Erythroblast (primary cell): ENCODE results near the gene SPATA3.

ENCODE experiments used
- GATA1 ChIP-seq: IDR thresholded peaks from 2 replicates; pipeline ENCODE4 v1.6.1; 2011; ENCODE audit warnings: low read depth, mild to moderate bottlenecking, control low read depth, low read length, moderate library complexity
- POLR2A ChIP-seq: IDR thresholded peaks from 2 replicates; pipeline ENCODE4 v1.6.1; 2011; ENCODE audit warnings: mild to moderate bottlenecking, low read length

DNA sequence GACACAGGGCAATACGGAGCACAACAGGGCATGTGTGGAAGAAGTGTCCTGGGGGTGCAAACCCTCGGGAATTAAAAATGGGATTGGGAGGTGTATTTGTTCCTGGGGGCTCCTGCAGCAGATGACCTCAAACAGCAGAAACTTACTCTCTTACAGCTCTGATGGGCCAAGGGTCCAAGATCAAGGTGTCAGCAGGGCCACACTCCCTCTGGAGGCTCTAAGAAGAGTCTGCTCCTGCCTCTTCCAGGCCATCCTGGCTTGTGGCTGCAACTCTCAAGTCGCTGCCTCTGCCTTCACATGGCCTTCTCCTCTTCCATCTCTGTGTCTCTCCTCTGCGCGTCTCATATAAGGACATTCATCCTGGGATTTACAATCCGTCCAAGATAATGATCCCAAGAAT, 12.4 kb upstream of the SPATA3 start:
- TF ChIP-seq POLR2A (no peak), GATA1 (no peak)
